Fibroblast of mammary gland (primary cell): ENCODE results near the gene C16orf89.
"Not testable (repeated sequence)": the region's sequence is repeated elsewhere in the genome, so short reads cannot be mapped to it uniquely, and the experiment has no call there.

Source experiments
- DNase-seq: peaks from one replicate; pipeline ENCODE4 v3.0.0-alpha.2; 2010; ENCODE audit warnings: low read depth
- H3K4me3 ChIP-seq: 2 replicates; pipeline ENCODE4 v1.5.1; 2011; ENCODE audit warnings: low read depth, mild to moderate bottlenecking, low read length, moderate library complexity; ENCODE audit not compliant: control insufficient read depth
- TF ChIP-seq, protein P1 (sequence below): conservative IDR thresholded peaks from 2 replicates; pipeline ENCODE4 v1.5.1; 2011; ENCODE audit warnings: low read depth, low read length, inconsistent platforms; ENCODE audit not compliant: control insufficient read depth, insufficient read depth

C16orf89 gene, protein sequence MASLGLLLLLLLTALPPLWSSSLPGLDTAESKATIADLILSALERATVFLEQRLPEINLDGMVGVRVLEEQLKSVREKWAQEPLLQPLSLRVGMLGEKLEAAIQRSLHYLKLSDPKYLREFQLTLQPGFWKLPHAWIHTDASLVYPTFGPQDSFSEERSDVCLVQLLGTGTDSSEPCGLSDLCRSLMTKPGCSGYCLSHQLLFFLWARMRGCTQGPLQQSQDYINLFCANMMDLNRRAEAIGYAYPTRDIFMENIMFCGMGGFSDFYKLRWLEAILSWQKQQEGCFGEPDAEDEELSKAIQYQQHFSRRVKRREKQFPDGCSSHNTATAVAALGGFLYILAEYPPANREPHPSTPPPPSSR

DNA sequence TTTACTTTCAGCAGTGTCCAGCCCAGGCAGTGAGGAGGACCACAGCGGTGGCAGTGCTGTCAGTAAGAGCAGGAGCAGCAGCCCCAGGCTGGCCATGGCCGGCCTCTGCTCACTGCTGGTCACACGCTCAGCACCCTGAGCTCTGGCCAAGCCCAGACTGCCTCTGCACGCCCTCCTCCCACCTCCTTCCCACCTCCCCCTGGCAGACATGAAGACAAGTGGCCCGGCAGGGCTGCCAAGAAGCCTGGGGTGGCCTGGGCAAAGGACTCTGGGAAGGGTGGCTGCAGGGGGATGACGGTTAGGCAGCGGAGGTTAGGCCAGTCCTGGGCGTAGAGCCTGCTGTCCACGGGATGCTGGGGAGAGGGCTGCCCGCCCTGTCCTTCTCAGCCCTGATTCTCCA lies at the start of gene C16orf89:
Gene C16orf89, minus strand, starts transcription at position 144 of the 400 bp plus-strand sequence. Its CDS starts 48 bp downstream, at position 96.
- TF ChIP-seq, protein P1, sequence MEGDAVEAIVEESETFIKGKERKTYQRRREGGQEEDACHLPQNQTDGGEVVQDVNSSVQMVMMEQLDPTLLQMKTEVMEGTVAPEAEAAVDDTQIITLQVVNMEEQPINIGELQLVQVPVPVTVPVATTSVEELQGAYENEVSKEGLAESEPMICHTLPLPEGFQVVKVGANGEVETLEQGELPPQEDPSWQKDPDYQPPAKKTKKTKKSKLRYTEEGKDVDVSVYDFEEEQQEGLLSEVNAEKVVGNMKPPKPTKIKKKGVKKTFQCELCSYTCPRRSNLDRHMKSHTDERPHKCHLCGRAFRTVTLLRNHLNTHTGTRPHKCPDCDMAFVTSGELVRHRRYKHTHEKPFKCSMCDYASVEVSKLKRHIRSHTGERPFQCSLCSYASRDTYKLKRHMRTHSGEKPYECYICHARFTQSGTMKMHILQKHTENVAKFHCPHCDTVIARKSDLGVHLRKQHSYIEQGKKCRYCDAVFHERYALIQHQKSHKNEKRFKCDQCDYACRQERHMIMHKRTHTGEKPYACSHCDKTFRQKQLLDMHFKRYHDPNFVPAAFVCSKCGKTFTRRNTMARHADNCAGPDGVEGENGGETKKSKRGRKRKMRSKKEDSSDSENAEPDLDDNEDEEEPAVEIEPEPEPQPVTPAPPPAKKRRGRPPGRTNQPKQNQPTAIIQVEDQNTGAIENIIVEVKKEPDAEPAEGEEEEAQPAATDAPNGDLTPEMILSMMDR: no peak
- no peak for DNase-seq
- no peak within 1 kb of the TSS for H3K4me3 ChIP-seq

DNA sequence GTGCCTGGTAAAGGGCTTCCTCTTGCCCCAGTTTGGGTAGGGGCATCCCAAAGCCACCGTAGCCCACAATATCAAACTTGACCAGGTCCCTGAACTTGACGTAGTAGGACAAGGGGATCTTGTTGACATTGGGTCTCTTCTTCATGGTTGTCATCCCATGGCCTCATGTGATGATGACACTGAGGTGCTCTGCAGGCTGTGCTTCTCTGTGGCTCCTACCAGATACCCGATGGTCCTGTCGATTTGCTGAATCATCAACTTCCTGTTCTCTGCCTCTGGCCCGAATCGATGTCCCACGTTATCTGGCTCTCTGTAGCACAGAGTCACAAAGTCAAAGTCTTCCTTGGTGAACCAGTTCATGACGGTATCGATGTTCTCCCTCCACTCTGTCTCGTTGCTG lies 45.2 kb upstream of the C16orf89 start:
- not testable (repeated sequence) for H3K4me3 ChIP-seq, DNase-seq

DNA sequence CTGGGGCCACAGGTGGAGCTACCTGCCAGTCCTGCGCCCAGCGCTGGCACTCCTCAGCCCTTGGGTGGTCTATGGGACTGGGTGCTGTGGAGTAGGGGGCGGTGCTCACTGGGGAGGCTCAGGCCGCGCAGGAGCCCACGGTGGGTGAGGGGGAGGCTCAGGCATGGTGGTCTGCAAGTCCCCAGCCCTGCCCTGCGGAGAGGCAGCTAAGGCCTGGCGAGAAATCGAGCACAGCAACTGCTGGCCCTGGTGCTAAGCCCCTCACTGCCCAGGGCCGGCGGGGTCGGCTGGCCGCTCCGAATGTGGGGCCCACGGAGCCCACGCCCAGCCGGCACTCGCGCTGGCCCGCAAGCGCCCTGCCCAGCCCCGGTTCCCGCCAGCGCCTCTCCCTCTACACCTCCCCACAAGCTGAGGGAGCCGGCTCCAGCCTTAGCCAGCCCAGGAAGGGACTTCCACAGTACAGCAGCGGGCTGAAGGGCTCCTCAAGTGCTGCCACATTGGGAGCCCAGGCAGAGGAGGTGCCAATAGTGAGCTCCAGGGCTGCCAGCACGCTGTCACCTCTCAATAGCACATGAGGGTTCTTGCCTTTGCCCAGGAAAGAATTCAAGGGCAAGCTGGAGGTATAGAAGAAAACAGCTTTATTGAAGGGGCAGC lies 42.9 kb upstream of the C16orf89 start:
- H3K4me3 ChIP-seq: no peak overlapping the region
- TF ChIP-seq, protein P1: no peak
- DNase-seq: no peak

DNA sequence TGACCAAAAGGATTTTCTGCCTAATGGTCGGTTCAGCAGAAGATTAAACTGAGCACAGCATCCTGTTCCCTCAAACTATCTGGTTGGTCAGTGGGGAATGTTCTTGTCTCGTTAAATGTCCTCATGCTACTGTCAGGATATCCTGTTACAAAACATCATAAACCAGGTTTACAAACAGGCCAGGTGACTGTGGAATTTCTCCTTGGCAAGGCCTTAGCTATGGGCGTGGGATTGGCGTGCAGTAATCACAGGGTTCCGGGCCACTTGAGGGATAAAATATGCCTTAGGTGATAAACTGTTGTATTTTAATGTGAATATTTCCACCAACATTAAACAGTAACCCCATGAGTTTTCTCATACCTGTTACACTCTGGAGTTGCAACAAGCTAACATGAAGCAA lies 39.3 kb upstream of the C16orf89 start:
- not testable (repeated sequence) for H3K4me3 ChIP-seq, DNase-seq

DNA sequence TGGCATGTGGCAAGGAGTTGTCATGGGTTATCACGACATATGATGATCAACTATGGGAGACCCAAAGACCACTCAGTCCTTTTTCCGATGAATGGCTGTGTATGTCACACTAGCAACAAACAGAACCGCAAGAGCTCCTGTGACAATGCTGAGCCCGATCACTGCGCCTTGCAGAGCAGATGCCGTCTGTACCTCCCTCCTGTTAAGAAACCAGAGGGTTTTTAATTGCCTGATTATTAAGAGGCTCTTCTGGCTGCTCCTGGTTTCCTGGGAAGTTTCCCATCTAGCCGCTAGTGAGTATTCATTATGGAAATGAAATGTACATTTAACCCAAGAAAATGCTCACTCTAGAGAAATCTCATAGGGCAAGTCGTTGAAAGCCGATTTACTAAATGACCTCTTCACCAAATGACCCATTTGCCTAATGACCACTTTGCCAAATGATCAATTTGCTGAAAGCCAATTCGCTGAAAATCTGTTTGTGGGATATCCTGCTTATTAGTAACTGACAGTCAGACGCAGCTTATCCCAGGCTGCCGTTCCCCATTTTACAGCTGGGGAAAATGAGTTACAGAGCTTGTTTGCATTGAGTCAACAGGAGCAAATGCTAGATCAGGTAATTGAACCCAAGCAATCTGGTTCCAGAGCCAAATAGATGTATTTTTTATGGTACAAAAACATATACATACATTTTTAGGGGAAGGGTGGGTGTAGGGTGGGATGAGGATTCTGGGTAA lies 37.7 kb upstream of the C16orf89 start:
- DNase-seq, H3K4me3 ChIP-seq: not testable (repeated sequence)

DNA sequence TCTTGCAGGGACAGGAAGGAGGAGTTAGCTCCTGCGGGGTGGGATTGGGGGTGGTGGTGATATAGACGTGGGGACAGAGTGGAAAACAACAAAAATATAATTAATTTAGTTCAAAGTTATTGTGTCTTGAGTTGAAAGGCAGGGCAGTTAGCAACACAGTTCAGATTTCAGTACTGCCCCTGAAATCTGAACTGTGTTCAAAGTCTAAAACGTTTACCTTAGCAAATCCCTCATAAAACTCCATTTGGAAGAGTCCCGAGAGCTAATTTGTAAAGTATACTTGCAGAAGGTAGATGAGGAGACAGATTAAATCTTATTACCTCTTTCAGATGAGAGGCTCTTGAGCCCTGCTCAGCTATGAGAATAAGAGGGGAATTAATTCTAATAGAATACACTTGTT lies 33.4 kb upstream of the C16orf89 start:
- DNase-seq, H3K4me3 ChIP-seq: not testable (repeated sequence)

DNA sequence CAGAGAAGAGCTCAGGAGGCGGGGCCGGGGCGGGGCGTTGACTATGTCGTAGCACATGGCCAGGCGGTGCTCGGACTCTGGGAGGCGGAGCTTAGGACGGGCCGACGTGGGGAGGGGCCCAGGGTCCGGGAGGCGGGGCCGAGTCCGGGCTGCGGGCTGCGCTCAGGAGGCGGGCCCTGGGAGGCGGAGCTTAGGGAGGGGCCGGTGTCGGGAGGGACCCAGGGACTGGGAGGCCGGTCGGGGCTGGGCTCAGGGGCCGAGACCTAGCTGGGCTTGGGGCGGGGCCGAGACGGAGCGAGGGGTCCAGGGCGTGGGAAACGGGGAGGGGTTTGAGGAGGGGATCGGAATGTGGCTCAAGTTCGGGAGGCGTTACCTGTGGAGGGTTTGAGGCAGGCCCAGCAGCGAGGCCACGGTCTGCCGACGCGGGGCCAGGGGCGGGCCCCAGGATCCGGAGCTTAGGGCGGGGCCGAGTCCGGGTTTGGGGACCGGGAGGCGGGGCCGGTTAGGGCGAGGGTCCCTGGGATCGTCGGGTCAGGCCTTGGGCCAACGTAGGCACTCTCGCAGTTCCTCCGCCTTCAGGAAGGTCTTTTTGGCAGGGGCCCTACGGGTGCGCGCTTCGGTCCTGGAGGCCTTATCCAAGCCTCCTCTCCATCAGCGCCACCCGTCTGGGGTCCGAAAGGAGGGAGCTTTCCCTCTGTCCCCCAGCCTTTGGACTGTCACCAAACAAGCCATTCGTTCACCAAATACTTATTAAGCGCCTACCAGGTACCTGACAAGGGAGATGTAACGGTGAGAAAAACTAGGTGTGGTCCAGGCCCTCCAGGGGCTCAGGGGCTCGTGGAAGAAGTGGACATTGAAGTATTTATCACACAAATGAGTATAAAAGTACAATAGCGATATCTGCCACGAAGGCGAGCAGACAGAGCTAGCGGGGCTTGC lies 32.7 kb upstream of the C16orf89 start:
- peak overlapping the region; percentile 54 for H3K4me3 ChIP-seq
- DNase-seq: peak; percentile 48

DNA sequence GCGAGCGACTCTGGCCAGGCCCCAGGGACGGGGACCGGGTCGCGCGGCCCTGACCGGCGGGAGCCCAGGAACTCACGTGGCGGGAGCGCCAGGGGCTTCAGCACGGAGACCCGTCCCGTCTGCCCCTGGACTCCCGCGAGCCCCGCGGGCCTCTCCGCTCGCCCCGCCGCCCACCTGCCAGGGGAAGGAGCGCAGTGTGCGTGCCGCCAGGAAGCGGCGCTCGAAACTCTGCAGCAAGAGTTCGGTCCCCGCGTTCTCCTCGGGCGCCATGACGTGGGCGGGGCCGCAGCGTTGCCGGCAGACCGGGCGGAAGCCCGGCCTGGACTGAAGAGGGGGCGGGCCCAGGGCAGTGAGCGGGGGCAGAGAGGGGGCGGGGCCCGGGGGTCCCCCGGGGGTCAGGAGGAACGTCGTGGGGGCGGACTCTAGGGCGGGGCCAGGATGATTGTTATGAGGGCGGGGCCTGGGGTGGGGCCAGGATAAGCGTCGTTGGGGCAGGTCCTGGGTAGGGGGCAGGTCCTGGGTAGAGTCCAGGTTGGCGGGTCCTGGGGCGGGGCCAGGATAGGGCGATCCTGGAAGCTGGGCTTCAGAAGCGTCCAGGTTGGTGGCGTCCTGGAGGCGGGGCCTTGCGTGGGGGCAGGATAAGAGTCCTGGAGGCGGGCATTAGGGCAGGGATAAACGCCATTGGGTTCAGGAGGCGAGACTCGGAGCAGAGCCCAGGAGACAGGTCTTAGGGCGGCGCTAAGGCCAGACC lies 31.9 kb upstream of the C16orf89 start, which contains the start of gene EEF2KMT:
Gene EEF2KMT, minus strand, starts transcription at position 326 of the 751 bp plus-strand sequence. Its CDS starts 56 bp downstream, at position 270.
- H3K4me3 ChIP-seq: peak within 1 kb of the TSS; percentile 65
- DNase-seq: peak; percentile 99

DNA sequence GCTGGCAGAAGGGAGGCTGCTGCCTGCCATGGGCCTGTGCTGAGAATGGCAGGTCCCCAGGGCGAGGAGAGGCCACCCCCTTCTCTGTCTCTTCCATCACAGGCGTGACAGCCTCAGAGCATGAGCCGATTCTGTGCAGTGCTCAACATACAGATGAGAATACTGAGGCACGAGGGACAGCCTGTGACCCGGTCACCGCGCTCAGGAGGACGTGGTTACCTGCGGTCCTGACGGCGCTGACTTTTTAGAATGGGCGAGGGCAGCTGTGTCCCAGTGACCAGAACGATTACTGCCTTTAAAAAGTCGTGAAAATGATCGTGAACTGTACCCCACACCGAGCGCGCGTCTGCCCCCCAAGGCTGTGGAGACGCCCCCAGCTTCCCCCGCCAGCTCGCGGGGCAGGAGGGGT lies 31.3 kb upstream of the C16orf89 start:
- peak overlapping the region; percentile 65 for H3K4me3 ChIP-seq
- DNase-seq: not testable (repeated sequence)

DNA sequence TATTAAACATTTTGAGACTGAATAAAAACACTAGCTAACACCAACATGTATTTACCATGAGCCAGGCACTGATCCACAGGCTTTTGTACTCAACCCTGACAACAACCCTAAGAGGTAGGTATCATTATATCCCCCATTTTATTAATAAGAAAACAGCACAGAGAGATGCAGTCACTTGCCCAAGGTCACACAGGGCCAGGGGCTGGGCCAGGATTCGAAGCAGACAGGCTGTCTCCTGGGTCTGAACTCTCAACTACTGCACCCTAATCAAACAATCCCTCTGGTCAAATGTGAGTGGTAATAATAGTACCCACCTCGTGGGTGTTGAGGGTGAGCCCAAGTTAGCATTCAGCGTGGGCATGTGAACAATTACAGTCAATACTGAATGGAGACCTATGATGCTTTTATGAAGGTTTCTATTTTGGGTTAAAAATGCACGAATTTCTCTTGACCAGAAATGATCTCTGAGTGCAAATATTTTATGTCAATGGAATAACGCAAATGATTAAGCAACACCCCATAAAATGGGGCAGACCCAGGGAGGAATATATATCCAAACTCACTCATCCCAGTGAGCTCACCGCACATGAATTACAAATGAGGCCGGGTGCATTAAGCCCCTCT lies 30.8 kb upstream of the C16orf89 start:
- DNase-seq: peak; percentile 24
- peak overlapping the region; percentile 65 for H3K4me3 ChIP-seq

DNA sequence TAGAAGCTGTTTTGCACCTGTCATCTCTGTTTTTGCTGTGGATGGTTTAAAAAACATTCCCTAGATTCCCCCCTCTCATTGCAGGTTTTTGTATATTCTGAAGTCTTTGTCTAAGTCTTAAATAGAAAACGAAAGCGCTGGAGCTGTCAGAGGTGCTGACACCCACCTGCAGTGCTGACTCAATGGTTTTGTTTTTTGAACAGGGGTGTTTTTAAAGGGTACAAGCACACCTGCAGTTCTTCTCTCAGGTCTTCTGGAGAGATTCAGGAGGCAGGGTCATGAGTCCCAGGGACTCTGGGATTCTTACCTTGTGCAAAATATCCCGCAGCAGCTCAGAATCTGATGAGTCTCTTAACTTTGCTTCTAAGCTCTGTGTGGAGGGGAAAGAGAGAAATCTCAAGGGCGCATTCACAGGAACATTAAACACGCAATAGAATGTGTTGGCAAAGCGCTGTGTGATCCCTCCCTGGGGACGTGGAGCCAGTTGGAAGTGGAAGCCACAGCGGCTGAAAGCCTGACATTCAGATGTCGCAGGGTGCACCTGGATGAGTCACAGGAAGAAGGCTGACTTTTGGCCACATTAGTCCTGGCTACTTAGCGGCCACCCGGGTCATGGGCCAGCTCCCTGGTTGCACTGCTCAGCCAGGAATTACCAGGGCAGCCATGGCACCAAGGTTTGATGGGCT lies 29.5 kb upstream of the C16orf89 start:
- not testable (repeated sequence) for DNase-seq, H3K4me3 ChIP-seq

DNA sequence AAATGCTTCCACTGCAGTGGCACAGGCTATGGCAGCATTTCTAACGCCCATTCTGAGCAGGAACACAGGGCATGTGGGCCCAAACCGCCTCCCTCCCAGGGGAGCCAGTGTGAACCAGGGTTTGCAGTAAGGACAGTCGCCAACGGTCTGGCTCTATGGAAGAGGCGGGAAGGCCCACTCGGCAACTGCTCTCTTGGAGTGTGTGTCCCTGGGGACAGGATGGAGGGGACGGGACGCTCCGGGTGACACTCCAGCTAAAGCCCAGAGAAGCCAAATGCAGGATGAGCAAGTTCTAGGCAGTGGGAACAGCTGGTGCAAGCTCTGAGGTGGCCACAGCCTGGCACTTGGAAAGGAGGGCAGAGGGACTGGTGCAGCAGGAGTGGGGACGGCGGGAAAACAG lies 28.0 kb upstream of the C16orf89 start:
- not testable (repeated sequence) for DNase-seq, H3K4me3 ChIP-seq

DNA sequence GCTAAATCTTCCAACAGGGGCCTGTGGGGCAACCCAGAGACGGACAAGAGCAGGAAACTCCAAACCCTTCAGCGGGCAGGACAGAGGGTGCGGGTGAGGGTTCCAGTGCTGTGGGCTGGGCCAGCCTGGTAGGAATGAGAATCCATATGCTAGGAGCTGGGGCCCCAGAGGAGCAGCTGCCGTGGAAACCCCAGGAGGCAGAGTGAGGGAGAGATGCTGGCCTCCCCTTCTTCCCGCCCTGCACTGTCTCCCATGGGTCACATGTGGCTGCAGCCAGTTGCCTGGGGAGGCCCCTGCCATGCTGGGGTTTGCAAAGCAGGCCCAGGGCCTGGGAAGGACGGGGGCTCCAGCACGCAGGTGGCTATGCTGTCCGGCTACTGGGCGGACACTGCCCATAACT lies 27.3 kb upstream of the C16orf89 start:
- DNase-seq: not testable (repeated sequence)

More for the DNA sequence above, 27.3 kb upstream of the C16orf89 start:
- H3K4me3 ChIP-seq: not testable (repeated sequence)
